Thyroid gland (tissue), 4 donors: ENCODE data around the gene ZBTB7C.

ENCODE experiments used
- CTCF ChIP-seq, 6 experiments: fragments of 200-600 bp in 3 of 6; fragments of 450-650 bp in 3 of 6; sonication (generic) in 3 of 6; IDR thresholded peaks; one replicate each; pipeline ENCODE4 v1.5.1; 2016 to 2019; ENCODE audit warnings: antibody characterized with exemption in 6 of 6, mild to moderate bottlenecking in 2 of 6, inconsistent platforms in 1 of 6, moderate library complexity in 1 of 6
- POLR2A ChIP-seq, 2 donors: fragments of 450-650 bp; IDR thresholded peaks; one replicate each; pipeline ENCODE4 v1.6.1; 2017; ENCODE audit warnings: antibody characterized with exemption in 2 of 2, mild to moderate bottlenecking in 2 of 2, moderate library complexity in 1 of 2

- TF ChIP-seq POLR2A (IDR thresholded peaks at IDR 0.05) (no peak), CTCF (IDR thresholded peaks at IDR 0.05) (no peak)
Observed at GRCh38 chr18:48442761-48443160, 33.6 kb upstream of the ZBTB7C start.
